ENCODE data around the gene PPIAL4G.
"Not testable (repeated sequence)": the region's sequence is repeated elsewhere in the genome, so short reads cannot be mapped to it uniquely, and the experiment has no call there.

The PPIAL4G gene

DNA sequence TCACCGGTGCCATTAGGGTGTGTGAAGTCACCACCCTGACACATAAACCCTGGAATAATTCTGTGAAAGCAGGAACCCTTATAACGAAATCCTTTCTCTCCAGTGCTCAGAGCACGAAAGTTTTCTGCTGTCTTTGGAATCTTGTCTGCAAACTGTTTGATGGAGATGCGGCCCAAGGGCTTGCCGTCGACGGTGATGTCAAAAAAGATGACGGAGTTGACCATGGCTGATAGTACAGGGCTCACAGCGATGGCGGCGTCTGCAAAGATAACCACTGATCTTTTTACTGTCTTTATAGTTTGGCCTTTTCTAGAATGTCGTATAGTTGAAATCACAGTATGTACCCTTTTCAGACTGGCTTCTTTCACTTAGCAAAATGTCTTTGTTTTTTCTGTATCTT, at the start of gene PPIAL4G:
Gene PPIAL4G, minus strand, starts transcription at position 274 of the 400 bp plus-strand sequence. Its CDS starts 50 bp downstream, at position 224.
- not testable (repeated sequence) for DNase-seq

DNA sequence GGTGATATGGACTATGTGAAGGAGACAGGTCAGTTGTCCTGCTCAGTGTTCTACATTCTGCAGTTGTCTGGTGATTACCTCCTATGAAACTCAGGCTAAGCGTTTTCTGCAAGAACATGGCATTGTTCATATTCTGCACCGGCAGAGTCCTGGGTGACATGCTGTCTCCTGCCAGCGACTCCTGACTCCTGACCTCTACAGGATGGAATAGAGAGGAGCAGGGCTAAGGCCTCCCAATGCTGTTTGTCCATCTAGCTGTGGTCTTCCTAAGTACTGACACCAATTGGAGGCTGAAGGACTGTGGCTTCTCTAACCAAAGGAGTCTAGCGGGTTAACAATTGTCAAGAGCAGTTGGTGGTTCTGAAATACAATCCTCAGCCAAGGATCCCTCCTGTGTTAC, 49.1 kb upstream of the PPIAL4G start:
- not testable (repeated sequence) for DNase-seq

DNA sequence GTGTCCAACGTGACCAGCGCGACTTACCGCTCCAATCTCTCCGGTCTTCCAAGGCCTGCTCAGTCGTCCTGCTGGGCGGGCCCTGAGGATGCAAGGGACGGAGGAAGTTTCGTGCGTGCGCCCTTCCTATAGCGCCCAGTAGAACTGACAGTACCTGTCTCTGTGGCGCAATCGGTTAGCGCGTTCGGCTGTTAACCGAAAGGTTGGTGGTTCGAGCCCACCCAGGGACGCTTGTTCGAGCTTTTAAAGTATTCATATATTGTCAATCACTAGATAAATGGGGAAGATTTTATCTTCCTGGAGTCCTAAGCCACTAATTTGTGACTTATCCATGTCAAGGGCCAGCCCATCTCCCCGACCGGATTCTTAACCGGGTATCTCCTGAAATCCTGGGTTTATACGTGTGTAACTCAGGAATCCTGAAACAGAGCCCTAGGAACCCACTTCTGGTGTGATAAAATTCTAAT, 46.0 kb upstream of the PPIAL4G start:
- peak in 15 of 58 donors; percentile 0 to 59 (median 3) for DNase-seq

DNA sequence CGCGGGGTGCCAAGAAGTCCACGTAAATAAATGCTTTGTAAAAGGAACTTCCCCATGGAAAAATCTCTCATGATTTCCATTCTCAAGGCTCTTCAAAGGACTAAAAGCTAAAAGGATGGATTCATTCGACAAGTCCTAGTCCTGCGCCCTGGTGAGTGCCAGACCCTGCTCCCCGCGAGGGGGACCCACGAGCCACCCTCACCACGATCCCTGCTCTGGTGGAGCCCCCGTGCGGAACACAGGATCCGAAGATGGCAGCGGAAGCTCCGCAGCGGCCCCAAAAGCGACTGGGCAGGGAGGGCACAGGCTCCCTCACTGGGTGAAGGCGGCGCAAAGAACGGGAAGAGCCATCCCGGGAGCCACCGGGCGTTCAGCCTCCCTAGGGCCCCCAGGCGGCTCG, 45.5 kb upstream of the PPIAL4G start:
- not testable (repeated sequence) for DNase-seq

DNA sequence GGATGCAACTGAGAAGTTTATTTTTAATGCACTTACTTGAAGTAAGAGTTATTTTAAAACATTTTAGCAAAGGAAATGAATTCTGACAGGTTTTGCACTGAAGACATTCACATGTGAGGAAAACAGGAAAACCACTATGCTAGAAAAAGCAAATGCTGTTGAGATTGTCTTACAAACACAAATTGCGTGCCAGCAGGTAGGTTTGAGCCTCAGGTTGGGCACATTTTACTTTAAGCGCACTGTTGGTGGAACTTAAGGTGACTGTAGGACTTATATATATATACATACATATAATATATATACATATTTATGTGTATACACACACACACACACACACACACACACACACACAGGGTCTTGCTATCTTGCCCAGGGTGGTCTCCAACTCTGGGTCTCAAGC, 43.5 kb upstream of the PPIAL4G start:
- DNase-seq = not testable (repeated sequence)

DNA sequence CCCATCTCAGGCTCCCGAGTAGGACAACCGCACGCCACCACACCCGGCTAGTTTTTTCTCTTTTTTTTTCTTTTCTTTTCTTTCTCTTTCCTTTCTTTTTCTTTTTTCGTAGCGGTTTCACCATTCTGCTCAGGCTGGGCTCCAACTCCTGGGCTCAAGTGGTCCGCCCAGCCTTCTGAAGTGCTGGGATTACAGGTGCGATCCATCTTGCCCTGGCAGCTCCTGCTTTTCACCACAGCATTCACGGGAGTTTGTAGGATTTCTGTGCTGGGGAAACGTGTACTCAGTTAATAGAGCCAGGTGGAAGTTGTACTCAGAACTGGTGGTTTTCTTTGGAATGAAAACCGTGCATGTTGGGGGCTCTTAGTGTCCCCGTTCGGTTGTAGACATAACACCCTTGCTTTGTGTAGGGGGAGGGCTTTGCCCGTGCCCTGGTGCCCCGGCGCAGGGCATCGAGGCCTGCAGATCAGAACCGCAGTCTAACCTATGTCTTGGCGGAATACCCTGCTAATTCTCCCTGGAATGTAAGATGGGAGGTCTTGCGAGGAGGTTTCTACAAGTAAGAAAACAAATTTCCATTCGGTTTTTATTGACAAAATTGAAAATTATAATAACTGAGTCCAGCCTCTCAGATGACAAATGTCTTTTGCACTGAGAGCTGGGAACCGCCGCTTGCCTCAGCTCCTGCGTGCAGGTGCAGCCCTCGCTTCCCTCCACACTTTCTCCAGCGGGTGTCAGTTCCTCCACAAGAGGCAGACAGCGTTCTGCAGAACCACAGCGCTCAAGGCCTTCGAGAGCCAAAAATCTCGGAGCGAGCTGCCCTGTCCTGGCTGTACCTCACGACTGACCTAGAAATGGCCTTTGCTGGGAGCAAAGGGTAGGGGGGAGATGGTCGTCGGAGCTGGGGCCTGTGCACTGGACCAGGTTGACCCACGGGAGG, 40.4 kb upstream of the PPIAL4G start:
- DNase-seq = not testable (repeated sequence)

DNA sequence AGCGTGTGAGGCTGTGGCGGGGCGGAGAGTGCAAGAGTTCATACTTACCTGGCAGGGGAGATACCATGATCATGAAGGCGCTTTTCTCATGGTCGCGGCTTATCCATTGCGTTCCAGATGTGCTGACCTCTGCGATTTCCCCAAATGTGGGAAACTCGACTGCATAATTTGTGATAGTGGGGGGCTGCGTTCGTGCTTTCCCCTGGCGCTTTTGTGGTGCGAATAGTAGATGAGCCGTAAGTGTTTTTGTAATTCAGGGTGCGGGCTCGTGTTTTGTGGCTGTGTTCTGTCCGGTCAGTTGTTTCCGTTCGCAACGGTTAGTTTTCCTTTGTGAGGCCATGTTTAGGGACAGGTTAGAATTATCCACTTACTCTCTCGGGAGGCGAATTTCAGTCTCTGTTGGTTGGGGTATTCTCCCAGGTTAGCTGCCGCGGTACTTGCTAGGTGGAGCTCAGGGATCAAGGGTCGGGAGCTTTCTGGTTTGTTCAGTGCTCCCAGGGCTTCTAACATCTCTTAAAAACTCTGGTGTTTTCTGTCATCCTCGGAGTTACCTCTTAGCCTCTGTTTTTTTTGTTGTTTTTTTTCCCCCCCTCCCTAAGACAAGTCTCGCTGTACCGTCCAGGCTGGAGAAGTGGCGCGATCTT, 39.6 kb upstream of the PPIAL4G start:
- peak in 56 of 58 donors; percentile 3 to 89 (median 71) for DNase-seq

DNA sequence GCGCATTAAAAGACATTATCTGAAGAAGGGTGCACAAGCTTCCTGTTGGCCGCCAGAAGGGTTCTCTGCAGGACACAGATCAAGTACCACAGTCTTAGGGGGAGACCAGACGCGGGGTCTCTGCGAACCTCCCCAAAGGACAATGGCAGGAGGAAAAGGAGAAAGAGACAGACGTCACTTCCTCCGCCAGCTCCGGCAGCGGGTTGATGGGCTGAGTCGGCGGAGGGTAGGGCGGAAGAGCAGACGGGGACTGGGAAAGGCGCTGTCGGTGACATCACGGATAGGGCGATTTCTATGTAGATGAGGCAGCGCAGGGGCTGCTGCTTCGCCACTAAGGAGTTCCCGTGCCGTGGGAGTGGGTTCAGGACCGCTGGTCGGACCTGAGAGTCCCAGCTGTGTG, 39.0 kb upstream of the PPIAL4G start:
- peak in 55 of 58 donors; percentile 6 to 87 (median 70) for DNase-seq

DNA sequence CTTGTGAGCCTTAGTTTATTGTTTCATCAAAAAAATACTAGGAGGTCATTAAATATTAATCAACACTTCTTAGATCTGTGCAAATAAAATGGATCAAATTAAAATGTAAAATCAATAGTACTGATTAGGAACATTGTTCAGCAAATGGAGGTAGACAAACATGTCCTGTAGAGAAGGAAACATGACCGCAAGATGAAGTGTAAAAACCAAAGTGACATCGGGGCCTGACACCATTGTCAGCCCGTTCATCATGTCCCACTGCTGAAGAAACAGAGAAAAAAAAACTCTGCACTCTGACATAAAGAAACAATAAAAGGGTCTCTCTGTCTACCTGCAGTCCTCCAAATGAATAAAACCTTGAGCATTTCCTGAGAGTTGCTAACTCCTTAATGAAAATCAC, 31.2 kb upstream of the PPIAL4G start:
- DNase-seq = not testable (repeated sequence)

DNA sequence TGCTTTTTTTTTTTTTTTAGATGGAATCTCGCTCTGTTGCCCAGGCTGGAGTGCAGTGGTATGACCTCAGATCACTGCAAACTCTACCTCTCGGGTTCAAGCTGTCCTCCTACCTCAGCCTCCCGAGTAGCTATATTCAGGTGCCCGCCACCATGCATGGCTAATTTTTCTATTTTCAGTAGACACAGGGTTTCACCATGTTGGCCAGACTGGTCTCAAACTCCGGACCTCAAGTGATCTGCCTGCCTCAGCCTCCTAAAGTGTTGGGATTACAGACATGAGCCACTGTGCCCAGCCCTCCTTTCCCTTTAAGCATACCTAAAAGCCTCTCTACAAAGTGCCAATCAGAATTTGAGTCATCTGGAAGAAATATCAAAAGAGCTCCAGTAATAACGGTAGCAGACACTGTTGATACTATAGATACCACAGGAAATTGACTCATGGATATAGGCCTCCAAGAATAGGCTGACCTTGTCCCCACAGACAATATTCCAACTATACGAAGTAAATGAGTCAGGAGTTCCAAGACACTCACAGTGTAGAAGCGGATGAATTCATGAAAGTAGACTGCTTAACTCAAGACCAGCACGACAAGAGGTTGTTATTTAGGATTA, 29.6 kb upstream of the PPIAL4G start:
- DNase-seq = not testable (repeated sequence)

DNA sequence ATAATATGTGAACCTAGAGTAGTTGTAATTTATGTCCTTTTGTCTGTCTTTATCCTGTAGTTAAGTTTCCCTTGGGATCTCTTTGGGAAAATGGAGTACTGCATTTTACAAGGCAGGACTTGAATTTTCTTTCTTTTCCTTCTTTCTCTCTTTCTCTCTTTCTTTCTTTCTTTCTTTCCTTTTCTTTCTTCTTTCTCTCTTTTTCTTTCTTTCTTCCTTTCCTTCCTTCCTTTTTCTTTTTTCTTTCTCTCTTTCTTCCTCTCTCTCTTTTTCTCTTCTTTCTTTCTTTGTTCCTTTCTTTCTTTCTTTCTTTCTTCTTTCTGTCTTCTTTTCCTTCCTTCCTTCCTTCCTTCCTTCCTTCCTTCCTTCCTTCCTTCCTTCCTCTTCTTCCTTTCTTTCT, 10.8 kb upstream of the PPIAL4G start:
- DNase-seq = not testable (repeated sequence)

DNA sequence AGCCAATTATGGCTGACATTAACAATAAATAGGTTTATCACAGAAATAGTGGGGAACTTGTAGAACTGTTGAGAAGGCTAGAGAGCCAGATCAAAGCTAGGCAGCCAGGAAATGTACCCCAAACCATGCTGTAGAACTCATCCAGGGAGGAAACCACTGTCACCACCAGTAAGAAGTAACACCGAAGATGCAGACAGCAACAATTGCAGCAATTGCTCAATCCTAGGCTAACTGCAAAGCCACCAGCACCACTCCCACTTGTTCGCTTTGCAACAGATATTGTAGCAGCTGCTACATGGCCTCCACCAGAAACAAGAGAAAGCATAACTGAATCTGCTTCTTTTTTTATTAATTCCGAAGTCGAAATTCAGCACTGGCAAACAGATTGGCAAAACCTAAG, 2.0 kb downstream of the PPIAL4G start:
- DNase-seq = not testable (repeated sequence)

DNA sequence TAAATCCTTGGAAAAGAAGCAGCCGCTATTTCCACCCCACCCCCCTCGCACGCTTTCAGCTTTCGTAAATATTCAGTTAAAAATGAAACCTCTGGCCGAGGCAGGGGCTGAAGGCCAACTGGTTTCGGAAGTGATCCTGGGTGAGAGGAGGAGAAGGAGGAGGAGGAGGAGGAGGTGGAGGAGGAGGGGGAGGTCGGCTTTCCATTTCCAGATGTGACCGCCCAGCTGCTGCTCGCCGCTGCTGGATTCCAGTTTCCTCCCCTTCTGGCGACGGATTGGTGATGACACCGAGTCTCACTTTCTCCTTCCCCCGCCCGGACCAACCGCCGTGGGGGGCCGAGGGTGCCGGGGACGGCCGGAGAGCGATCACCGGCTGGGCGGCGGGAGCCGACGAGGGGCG, 23.4 kb downstream of the PPIAL4G start:
- not testable (repeated sequence) for DNase-seq

DNA sequence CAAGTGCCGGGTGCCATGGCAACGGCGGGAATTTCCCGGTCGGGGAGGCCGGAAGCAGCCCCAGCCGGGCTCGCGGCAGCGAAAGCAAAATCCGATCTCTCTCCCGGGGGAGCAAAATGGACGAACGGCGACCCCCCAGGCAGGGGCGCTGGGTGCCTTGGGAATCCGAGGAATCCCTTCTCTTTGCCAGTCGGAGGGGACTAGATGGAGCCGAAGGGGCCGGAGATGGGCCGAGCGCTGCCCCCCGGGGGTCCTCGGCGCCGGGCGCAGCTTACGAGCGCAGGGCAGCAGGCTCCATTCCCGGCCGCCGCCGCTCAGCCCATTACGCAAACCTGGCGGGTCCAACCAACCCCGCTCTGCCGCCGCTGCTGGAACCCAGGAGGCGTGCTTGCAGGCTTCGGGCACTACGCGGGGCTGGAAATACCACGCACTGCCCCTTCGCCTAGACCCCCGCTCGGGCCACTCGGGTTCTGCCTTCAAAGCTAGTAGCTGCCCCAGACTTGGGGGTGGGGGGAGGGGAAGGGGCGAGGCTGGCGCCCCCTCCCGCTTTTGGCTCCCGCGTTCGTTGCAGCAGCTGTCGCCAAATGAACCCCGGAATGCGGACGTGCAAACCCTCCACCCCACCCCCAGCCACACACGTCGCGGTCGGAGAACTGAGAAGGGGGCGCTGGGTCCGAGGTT, 24.1 kb downstream of the PPIAL4G start:
- peak in 25 of 58 donors; percentile 9 to 65 (median 32) for DNase-seq

DNA sequence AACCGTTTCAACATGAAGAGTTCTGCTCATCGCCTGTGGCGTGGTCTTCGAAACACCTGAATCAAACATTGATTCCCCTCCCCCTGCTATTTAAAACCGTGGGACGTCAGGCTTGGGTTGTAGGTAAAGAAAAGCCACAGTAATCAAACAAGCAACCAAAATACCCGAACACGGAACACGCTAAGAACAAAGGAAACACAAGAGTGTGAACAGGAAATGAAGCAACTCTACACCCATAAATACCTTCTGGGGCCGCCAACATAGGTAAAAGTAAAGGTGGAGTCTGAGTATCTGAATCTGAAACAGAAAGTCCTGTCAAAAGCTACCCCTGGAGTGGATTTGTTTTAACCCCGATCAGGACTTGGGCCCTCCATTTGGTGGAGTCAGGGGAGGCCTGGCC, 24.7 kb downstream of the PPIAL4G start:
- not testable (repeated sequence) for DNase-seq

DNA sequence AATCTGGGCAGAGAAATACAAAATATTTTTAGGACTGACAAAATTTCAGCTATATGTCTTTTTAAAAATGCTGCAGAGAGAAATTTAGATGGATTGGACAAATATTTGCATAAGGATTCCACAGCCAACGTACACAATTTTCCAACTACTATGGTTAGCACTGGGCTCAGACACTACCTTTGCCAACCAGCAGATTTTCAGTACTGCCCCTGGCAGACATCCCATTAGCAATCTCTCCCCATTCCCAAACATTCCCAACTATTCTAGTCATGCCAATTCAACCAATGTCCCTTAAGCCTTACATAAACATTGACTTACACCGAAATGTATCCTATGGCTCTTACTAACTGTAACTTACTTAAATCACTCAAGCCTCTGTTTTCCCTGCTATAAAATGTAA, 30.3 kb downstream of the PPIAL4G start:
- DNase-seq = not testable (repeated sequence)

DNA sequence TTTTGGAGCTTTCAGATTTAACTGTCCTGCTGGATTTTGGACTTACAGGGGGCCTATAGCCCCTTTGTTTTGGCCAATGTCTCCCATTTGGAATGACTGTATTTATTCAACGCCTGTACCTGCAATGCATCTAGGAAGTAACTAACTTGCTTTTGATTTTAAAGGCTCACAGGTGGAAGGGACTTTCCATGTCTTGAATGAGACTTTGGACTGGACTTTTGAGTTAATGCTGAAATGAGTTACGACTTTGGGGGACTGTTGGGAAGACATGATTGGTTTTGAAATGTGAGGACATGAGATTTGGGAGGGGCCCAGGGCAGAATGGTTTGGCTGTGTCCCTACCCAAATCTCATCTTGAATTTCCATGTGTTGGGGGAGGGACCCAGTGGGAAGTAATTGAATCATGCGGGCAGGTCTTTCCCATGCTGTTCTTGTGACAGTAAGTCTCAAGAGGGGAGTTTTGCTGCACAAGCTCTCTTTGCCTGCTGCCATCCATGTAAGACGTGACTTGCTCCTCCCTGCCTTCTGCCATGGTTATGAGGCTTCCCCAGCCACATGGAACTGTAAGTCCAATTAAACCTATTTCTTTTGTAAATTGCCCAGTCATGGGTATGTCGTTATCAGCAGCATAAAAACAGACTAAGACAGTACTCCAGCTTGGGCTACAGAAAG, 43.3 kb downstream of the PPIAL4G start:
- DNase-seq = not testable (repeated sequence)

DNA sequence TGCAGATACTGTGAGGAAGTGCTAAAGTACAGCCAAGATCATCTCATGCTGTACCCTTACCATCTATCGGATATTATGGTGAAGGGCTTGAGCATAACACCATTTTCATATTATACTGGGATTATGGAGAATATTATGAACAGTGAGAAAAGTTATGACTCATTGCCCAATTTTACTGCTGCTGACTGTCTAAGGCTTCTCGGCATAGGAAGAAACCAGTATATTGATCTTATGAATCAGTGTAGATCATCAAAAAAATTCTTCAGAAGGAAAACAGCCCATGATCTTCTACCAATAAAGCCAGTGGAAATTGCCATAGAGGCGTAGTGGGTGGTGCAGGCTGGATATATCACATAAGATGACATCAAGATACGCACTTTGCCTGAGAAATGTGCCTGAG, 47.7 kb downstream of the PPIAL4G start:
- no peak for DNase-seq

DNA sequence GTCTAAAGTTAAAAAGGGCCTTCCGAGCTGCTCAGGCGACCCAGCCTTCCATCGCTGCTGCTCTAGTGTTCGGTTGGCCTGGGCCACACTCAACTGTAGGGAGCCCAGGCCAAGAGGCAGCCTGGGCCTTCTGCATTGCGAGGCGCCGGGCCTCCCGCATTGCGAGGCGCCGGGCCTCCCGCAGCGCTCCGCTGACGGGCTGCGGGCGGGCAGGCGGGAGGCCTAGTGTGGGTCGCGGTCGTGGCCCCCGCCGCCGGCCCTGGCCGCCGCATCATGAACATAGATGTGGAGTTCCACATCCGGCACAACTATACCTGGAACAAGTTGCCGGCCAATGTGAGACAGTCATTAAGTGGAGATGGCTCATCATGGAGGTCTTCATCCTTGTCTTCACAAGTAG, 48.3 kb downstream of the PPIAL4G start:
- DNase-seq = no peak

DNA sequence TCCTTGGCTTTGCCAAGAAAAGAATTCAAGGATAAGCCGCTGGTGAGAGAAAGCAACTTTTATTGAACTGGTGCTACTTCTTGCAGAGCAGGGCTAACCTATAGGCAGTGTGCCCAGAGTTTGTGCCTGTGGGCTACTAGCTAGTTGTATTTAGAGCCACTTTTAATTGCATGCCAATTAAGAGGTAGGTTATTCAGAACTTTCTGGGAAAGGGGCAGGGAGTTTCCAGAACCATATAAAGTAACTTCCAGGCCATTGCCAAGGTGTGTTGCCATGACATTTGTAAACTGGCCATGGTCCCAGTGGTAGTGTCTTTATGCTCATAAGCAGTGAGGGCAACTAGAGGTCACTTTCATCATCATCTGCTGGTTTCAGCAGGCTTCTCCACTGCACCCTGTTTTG, 50.2 kb downstream of the PPIAL4G start:
- DNase-seq = peak in 39 of 58 donors; percentile 1 to 78 (median 19)
